Neural progenitor cell (in vitro differentiated cells): ENCODE measurements around the gene ARRDC4.

Experiments used
- CTCF ChIP-seq: fragments of 200-600 bp; sonication (generic); IDR thresholded peaks from 2 replicates; pipeline ENCODE4 v1.5.1; 2017; ENCODE audit warnings: antibody characterized with exemption, mild to moderate bottlenecking
- EZH2phosphoT487 ChIP-seq: fragments of 200-600 bp; sonication (generic); IDR thresholded peaks from 2 replicates; pipeline ENCODE4 v1.6.1; 2017; ENCODE audit warnings: antibody characterized with exemption

DNA sequence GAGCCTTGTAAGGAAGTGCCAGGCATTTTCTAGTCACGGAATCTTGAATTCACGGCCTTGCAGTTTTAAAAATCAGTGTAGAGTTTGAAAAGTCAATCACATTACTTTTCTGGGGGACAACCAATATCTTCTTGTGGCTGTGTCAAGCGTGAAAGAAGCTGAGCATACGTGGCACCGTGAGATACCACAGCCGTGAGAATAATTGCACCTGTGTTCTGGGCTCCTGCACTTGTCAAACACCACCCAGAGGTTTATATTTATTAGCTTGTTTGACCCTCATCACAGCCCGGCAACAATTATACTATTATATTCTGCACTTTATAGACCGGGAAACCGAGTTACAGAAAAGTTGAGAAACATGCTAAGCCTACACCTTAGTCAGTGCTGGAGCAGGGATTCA, 45.2 kb downstream of the ARRDC4 start:
- no peak for TF ChIP-seq CTCF
- TF ChIP-seq EZH2phosphoT487: no peak
